HepG2 (cell line): ENCODE data around the gene PRSS8. TPM values are rescaled to one million over a fixed set of nuclear protein-coding genes. Genes with fewer than 3 reads are reported as not detected.

Source experiments
- DMAP1 ChIP-seq: IDR thresholded peaks from 2 replicates; pipeline ENCODE4 v1.6.1; 2016
- FOXJ3 ChIP-seq: sonication (generic); formaldehyde crosslinking; IDR thresholded peaks from 2 replicates; pipeline ENCODE4 v1.4.0; 2020; ENCODE audit warnings: missing genetic modification reagents, mild to moderate bottlenecking, borderline replicate concordance
- SMARCC2 ChIP-seq: fragments of 450-650 bp; IDR thresholded peaks from 2 replicates; pipeline ENCODE4 v1.6.1; 2017; ENCODE audit warnings: antibody characterized with exemption, mild to moderate bottlenecking
- ZNF326 ChIP-seq: sonication (generic); formaldehyde crosslinking; IDR thresholded peaks from 2 replicates; pipeline ENCODE4 v1.4.0; 2020; ENCODE audit warnings: missing genetic modification reagents, borderline replicate concordance
- ZNF556 ChIP-seq: sonication (generic); formaldehyde crosslinking; IDR thresholded peaks from 2 replicates; pipeline ENCODE4 v1.4.0; 2020; ENCODE audit warnings: mild to moderate bottlenecking, missing genetic modification reagents, borderline replicate concordance
- ZNF780A ChIP-seq: sonication (generic); formaldehyde crosslinking; IDR thresholded peaks from 2 replicates; pipeline ENCODE4 v1.8.0; 2022; ENCODE audit warnings: mild to moderate bottlenecking, missing genetic modification reagents, moderate library complexity
- polyA plus RNA-seq, 8 experiments: library from polyadenylated mRNA; depleted of rRNA in 3 of 8; stranded (reverse) in 7 of 8; unstranded in 1 of 8; fragments of >200 nt; fragmentation: Illumina TruSeq in 4 of 8; extraction: Trizol in 4 of 8; gene quantifications; 2 replicates each; pipeline versions ENCODE4 v1.2.1 to v1.2.3, GENCODE V29; 2011 to 2016; ENCODE audit warnings: low read depth in 4 of 8, missing spikeins in 1 of 8, mixed read lengths in 1 of 8; ENCODE audit not compliant: insufficient read depth in 1 of 8
- total RNA-seq, 5 experiments: library from RNA; depleted of rRNA; stranded (reverse); fragments of >200 nt; fragmentation: Illumina TruSeq; extraction: Trizol; gene quantifications; 2 replicates each; pipeline ENCODE4 v1.2.3, GENCODE V29; 2016; ENCODE audit warnings: low read depth in 1 of 5
- TF ChIP-seq, protein P1 (sequence below): sonication (generic); formaldehyde crosslinking; IDR thresholded peaks from 2 replicates; pipeline ENCODE4 v1.8.0; 2022; ENCODE audit warnings: missing genetic modification reagents, mild to moderate bottlenecking, borderline replicate concordance
- TF ChIP-seq, protein P2 (sequence below), 2 experiments: IDR thresholded peaks; 2 replicates each; pipeline ENCODE4 v1.6.1; 2011 to 2012; ENCODE audit warnings: low read length in 2 of 2, borderline replicate concordance in 1 of 2, low read depth in 1 of 2, mild to moderate bottlenecking in 1 of 2, moderate library complexity in 1 of 2
- TF ChIP-seq, protein P3 (sequence below): IDR thresholded peaks from 2 replicates; pipeline ENCODE4 v1.6.1; 2016; ENCODE audit warnings: missing compliant biosample characterization, missing genetic modification reagents, borderline replicate concordance
- TF ChIP-seq, protein P4 (sequence below): sonication (generic); formaldehyde crosslinking; IDR thresholded peaks from 2 replicates; pipeline ENCODE4 v1.4.0; 2020; ENCODE audit warnings: low read depth, missing genetic modification reagents
- TF ChIP-seq, protein P5 (sequence below): sonication (generic); formaldehyde crosslinking; IDR thresholded peaks from 2 replicates; pipeline ENCODE4; 2020; ENCODE audit warnings: missing genetic modification reagents, mild to moderate bottlenecking, borderline replicate concordance
- TF ChIP-seq, protein P6 (sequence below): sonication (generic); formaldehyde crosslinking; IDR thresholded peaks from 2 replicates; pipeline ENCODE4 v1.8.0; 2022; ENCODE audit warnings: mild to moderate bottlenecking, missing genetic modification reagents; ENCODE audit not compliant: insufficient replicate concordance

The PRSS8 gene
- total and polyA plus RNA-seq, 2 of the 13 experiments (the other 11 are each of a cell fraction or from before 2014, with no cell fraction given) = 2.6 to 7.2 TPM

DNA sequence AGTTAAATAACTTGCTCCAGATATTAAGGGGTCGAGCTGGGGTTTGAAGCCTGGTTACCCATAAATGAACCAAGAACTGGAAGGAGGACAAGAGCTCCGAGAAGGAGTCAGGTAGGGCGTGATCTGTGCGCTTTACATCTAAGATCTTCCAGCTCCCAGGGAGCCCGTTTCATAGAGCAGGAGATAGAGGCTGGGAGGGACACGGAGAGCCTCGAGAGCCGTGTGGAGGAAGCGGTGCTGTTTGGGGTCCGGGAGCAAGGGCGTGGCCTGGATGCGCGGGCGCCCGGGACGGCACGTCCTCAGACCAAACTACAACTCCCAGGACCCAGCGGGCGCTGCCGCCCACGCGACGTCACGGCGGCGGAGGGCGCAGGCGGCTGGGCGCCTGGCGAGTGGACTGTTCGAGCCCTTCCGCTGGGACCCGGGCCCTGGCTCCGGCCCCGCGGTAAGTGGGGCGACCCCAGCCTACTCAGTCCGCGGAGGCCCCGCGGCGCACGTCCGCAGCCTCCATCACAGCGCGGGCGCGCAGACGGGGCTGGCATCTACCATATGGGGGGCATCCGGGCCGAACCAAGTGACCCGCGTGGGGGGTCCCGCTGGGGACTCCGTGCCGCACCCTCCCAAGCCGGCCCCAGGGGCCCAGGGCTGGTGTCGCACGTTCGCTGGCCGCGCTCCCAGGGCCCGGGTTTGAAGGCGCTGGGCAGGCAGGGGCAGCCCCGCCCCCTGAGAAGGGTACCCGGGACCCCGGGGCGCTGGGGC lies 27.3 kb downstream of the PRSS8 start, which contains the start of gene BCKDK (continued):
- TF ChIP-seq ZNF780A (CRISPR knock-in tag) (no peak), SMARCC2 (no peak), FOXJ3 (CRISPR knock-in tag) (no peak), ZNF326 (CRISPR knock-in tag) (no peak), ZNF556 (CRISPR knock-in tag) (no peak; the same call in 1 of the 2 replicates), DMAP1 (CRISPR knock-in tag) (peak; percentile 65; the same call in 1 of the 2 replicates)
- TF ChIP-seq, protein P1, sequence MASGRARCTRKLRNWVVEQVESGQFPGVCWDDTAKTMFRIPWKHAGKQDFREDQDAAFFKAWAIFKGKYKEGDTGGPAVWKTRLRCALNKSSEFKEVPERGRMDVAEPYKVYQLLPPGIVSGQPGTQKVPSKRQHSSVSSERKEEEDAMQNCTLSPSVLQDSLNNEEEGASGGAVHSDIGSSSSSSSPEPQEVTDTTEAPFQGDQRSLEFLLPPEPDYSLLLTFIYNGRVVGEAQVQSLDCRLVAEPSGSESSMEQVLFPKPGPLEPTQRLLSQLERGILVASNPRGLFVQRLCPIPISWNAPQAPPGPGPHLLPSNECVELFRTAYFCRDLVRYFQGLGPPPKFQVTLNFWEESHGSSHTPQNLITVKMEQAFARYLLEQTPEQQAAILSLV (CRISPR knock-in tag) = peak; percentile 91; the same call in 1 of the 2 replicates
- TF ChIP-seq, protein P2, sequence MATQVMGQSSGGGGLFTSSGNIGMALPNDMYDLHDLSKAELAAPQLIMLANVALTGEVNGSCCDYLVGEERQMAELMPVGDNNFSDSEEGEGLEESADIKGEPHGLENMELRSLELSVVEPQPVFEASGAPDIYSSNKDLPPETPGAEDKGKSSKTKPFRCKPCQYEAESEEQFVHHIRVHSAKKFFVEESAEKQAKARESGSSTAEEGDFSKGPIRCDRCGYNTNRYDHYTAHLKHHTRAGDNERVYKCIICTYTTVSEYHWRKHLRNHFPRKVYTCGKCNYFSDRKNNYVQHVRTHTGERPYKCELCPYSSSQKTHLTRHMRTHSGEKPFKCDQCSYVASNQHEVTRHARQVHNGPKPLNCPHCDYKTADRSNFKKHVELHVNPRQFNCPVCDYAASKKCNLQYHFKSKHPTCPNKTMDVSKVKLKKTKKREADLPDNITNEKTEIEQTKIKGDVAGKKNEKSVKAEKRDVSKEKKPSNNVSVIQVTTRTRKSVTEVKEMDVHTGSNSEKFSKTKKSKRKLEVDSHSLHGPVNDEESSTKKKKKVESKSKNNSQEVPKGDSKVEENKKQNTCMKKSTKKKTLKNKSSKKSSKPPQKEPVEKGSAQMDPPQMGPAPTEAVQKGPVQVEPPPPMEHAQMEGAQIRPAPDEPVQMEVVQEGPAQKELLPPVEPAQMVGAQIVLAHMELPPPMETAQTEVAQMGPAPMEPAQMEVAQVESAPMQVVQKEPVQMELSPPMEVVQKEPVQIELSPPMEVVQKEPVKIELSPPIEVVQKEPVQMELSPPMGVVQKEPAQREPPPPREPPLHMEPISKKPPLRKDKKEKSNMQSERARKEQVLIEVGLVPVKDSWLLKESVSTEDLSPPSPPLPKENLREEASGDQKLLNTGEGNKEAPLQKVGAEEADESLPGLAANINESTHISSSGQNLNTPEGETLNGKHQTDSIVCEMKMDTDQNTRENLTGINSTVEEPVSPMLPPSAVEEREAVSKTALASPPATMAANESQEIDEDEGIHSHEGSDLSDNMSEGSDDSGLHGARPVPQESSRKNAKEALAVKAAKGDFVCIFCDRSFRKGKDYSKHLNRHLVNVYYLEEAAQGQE (IDR thresholded peaks at IDR 0.05; ENCODE audit: borderline replicate concordance in 1 of 2, low read depth in 1 of 2, low read length in 2 of 2) = no peak
- TF ChIP-seq, protein P3, sequence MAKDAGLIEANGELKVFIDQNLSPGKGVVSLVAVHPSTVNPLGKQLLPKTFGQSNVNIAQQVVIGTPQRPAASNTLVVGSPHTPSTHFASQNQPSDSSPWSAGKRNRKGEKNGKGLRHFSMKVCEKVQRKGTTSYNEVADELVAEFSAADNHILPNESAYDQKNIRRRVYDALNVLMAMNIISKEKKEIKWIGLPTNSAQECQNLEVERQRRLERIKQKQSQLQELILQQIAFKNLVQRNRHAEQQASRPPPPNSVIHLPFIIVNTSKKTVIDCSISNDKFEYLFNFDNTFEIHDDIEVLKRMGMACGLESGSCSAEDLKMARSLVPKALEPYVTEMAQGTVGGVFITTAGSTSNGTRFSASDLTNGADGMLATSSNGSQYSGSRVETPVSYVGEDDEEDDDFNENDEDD = peak; percentile 79
- TF ChIP-seq, protein P4, sequence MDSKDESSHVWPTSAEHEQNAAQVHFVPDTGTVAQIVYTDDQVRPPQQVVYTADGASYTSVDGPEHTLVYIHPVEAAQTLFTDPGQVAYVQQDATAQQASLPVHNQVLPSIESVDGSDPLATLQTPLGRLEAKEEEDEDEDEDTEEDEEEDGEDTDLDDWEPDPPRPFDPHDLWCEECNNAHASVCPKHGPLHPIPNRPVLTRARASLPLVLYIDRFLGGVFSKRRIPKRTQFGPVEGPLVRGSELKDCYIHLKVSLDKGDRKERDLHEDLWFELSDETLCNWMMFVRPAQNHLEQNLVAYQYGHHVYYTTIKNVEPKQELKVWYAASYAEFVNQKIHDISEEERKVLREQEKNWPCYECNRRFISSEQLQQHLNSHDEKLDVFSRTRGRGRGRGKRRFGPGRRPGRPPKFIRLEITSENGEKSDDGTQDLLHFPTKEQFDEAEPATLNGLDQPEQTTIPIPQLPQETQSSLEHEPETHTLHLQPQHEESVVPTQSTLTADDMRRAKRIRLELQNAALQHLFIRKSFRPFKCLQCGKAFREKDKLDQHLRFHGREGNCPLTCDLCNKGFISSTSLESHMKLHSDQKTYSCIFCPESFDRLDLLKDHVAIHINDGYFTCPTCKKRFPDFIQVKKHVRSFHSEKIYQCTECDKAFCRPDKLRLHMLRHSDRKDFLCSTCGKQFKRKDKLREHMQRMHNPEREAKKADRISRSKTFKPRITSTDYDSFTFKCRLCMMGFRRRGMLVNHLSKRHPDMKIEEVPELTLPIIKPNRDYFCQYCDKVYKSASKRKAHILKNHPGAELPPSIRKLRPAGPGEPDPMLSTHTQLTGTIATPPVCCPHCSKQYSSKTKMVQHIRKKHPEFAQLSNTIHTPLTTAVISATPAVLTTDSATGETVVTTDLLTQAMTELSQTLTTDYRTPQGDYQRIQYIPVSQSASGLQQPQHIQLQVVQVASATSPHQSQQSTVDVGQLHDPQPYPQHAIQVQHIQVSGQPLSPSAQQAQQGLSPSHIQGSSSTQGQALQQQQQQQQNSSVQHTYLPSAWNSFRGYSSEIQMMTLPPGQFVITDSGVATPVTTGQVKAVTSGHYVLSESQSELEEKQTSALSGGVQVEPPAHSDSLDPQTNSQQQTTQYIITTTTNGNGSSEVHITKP (CRISPR knock-in tag) = peak; percentile 91
- TF ChIP-seq, protein P5, sequence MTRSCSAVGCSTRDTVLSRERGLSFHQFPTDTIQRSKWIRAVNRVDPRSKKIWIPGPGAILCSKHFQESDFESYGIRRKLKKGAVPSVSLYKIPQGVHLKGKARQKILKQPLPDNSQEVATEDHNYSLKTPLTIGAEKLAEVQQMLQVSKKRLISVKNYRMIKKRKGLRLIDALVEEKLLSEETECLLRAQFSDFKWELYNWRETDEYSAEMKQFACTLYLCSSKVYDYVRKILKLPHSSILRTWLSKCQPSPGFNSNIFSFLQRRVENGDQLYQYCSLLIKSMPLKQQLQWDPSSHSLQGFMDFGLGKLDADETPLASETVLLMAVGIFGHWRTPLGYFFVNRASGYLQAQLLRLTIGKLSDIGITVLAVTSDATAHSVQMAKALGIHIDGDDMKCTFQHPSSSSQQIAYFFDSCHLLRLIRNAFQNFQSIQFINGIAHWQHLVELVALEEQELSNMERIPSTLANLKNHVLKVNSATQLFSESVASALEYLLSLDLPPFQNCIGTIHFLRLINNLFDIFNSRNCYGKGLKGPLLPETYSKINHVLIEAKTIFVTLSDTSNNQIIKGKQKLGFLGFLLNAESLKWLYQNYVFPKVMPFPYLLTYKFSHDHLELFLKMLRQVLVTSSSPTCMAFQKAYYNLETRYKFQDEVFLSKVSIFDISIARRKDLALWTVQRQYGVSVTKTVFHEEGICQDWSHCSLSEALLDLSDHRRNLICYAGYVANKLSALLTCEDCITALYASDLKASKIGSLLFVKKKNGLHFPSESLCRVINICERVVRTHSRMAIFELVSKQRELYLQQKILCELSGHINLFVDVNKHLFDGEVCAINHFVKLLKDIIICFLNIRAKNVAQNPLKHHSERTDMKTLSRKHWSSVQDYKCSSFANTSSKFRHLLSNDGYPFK (CRISPR knock-in tag) = 0 out of 2 replicates have a peak, but pooled peaks have one; percentile 50
- TF ChIP-seq, protein P6, sequence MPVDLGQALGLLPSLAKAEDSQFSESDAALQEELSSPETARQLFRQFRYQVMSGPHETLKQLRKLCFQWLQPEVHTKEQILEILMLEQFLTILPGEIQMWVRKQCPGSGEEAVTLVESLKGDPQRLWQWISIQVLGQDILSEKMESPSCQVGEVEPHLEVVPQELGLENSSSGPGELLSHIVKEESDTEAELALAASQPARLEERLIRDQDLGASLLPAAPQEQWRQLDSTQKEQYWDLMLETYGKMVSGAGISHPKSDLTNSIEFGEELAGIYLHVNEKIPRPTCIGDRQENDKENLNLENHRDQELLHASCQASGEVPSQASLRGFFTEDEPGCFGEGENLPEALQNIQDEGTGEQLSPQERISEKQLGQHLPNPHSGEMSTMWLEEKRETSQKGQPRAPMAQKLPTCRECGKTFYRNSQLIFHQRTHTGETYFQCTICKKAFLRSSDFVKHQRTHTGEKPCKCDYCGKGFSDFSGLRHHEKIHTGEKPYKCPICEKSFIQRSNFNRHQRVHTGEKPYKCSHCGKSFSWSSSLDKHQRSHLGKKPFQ (CRISPR knock-in tag) = peak; percentile 29
